ENCODE measurements around the gene ERAL1. TPM values are rescaled to one million over a fixed set of nuclear protein-coding genes. Genes with fewer than 3 reads are reported as not detected.

ERAL1 gene
- total and polyA plus RNA-seq, 2 donors (not counting 1 experiment from before 2014, with no cell fraction given) = 35.9 to 45.7 TPM

DNA sequence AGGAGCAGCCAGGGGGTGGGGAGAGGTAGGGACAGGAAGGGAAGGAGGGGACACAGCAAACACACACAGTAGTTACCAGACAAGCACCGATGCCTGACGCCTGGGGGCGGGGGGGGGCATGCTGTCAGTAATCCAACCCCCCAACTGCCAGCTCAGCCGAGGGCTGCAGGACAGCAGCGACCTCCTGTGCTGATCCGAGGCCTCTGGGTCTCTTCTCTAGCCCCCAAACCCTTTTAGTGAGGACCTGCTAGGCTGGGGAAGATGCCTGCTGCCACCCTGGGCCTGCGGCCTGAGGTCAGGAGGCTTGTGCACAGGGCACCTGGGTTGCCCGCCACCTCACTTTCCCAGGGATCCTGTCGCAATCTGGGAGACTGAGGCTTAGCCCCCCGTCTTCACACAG is 31.1 kb downstream of the ERAL1 start:
- no peaks in the 10 kb centered on the region for H3K27me3 Mint-ChIP-seq
- H3K4me1 Mint-ChIP-seq = peaks cover 51% of the 10 kb centered on the region
- H3K4me3 Mint-ChIP-seq = no peak overlapping the region
- peaks cover 22 to 38% of the 10 kb centered on the region in 2 donors for H3K4me1 ChIP-seq (ENCODE audit: control insufficient read depth in 2 of 2, insufficient read depth in 2 of 2, low read length in 2 of 2)
- H3K27ac ChIP-seq (ENCODE audit: low read length in 2 of 2) = no peak overlapping the region
- intact Hi-C loops (cut with micrococcal nuclease) = no loop called here
- TF ChIP-seq EZH2 (IDR thresholded peaks at IDR 0.05; ENCODE audit: borderline replicate concordance, insufficient read depth, low read depth, low read length, poor library complexity, severe bottlenecking) = no peak
- TF ChIP-seq, protein P1, sequence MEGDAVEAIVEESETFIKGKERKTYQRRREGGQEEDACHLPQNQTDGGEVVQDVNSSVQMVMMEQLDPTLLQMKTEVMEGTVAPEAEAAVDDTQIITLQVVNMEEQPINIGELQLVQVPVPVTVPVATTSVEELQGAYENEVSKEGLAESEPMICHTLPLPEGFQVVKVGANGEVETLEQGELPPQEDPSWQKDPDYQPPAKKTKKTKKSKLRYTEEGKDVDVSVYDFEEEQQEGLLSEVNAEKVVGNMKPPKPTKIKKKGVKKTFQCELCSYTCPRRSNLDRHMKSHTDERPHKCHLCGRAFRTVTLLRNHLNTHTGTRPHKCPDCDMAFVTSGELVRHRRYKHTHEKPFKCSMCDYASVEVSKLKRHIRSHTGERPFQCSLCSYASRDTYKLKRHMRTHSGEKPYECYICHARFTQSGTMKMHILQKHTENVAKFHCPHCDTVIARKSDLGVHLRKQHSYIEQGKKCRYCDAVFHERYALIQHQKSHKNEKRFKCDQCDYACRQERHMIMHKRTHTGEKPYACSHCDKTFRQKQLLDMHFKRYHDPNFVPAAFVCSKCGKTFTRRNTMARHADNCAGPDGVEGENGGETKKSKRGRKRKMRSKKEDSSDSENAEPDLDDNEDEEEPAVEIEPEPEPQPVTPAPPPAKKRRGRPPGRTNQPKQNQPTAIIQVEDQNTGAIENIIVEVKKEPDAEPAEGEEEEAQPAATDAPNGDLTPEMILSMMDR (IDR thresholded peaks at IDR 0.05) = no peak
- ChIA-PET CTCF (interaction anchor here (0.6 kb wide), 1 partner anchor 88 kb away, joined by 3 read pairs; no protein-coding TSS in a partner anchor), POLR2A (interaction anchor here (1.0 kb wide), 1 partner anchor 13 kb away, joined by 3 read pairs; no protein-coding TSS in a partner anchor)
- no peak overlapping the region for H2AFZ ChIP-seq (ENCODE audit: insufficient read depth, low read depth, low read length, poor library complexity, severe bottlenecking)
- ATAC-seq (ENCODE audit: low read depth) (no peak), DNase-seq (no peak)
- peaks cover 78% of the 10 kb centered on the region for H3K79me2 ChIP-seq (ENCODE audit: control insufficient read depth, insufficient read depth, low read length)
- no peaks in the 10 kb centered on the region for H3K27me3 ChIP-seq (replicated peaks in 1 of 4; ENCODE audit: control extremely low read depth in 1 of 4, control insufficient read depth in 3 of 4, insufficient read depth in 4 of 4, low read length in 3 of 4)
- no peaks in the 10 kb centered on the region for H3K9me3 ChIP-seq (ENCODE audit: control extremely low read depth in 1 of 3, control insufficient read depth in 2 of 3, insufficient read depth in 1 of 3, low read length in 2 of 3)
- H3K4me3 ChIP-seq (ENCODE audit: control extremely low read depth in 1 of 5, extremely low read depth in 1 of 5, insufficient read depth in 1 of 5, low read depth in 2 of 5, low read length in 4 of 5) = no peak overlapping the region
- WGBS (ENCODE audit: insufficient coverage) = 99% methylated on average over 10 of the region's 10 CpGs
- H4K20me1 ChIP-seq (ENCODE audit: control insufficient read depth, insufficient read depth, low read length, poor library complexity, severe bottlenecking) = peaks cover 96% of the 10 kb centered on the region
- no peak overlapping the region for H3K9ac ChIP-seq (ENCODE audit: low read length)
- H3K9me3 Mint-ChIP-seq (ENCODE audit: insufficient read depth) = no peaks in the 10 kb centered on the region
- peaks cover 0 to 74% of the 10 kb centered on the region in 2 experiments for H3K36me3 ChIP-seq (replicated peaks in 1 of 2; ENCODE audit: control extremely low read depth in 1 of 2, control insufficient read depth in 1 of 2, extremely low read depth in 1 of 2, insufficient read depth in 2 of 2, low read length in 1 of 2)
- H3K27ac Mint-ChIP-seq = no peak overlapping the region
- H3K4me2 ChIP-seq (replicated peaks; ENCODE audit: low read depth, low read length, poor library complexity, severe bottlenecking) = no peak overlapping the region

DNA sequence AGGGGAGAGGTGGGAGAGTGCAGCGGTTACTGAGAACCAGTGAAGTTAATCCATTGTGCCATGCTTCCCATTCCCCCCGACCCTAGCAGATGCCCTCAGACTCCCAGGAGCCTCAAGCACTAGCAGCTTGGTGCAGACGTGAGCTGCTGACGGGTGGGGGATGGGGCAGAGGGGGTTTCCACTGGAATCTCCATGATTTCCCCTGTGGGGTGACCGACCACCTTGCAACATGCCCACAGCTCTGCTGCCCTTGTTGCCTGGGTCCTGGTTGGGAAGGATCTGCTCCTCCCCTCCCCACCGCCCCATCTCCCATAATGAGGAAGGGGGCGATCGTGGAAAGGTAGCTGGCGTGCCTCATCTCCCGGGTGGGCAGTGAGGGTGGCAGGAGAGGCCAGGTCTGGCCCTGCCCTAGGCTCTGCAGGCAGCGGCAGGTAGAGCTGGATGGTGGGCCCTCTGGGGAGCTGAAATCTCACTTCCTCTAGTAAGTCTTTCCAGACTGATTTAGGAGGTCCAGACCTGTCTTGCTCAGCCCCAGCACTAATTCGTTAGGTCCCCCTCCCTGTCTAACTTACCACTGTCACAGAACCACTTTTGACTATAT is 33.2 kb downstream of the ERAL1 start:
- TF ChIP-seq EZH2 (IDR thresholded peaks at IDR 0.05; ENCODE audit: borderline replicate concordance, insufficient read depth, low read depth, low read length, poor library complexity, severe bottlenecking) = no peak
- TF ChIP-seq, protein P1 (IDR thresholded peaks at IDR 0.05) = no peak
- H3K79me2 ChIP-seq (ENCODE audit: control insufficient read depth, insufficient read depth, low read length) = peaks cover 98% of the 10 kb centered on the region
- H3K36me3 ChIP-seq (replicated peaks in 1 of 2; ENCODE audit: control extremely low read depth in 1 of 2, control insufficient read depth in 1 of 2, extremely low read depth in 1 of 2, insufficient read depth in 2 of 2, low read length in 1 of 2) = peaks cover 0 to 62% of the 10 kb centered on the region in 2 experiments
- H3K27ac Mint-ChIP-seq = peak overlapping the region; percentile 68
- peak; percentile 48 for DNase-seq
- ChIA-PET CTCF (interaction anchor here (0.6 to 1.4 kb wide), 4 partner anchors 10 to 160 kb away, joined by 3 to 10 read pairs (median 4); partner anchors contain the start of gene FLOT2), POLR2A (interaction anchor here (1.0 to 1.2 kb wide), 3 partner anchors 17 to 168 kb away, joined by 4 to 14 read pairs (median 4); partner anchors contain the start of gene RPL23A)
- H3K4me3 Mint-ChIP-seq = peak overlapping the region; percentile 61
- H3K9me3 Mint-ChIP-seq (ENCODE audit: insufficient read depth) = no peaks in the 10 kb centered on the region
- peaks cover 69% of the 10 kb centered on the region for H3K4me1 Mint-ChIP-seq
- no peaks in the 10 kb centered on the region for H3K27me3 Mint-ChIP-seq
- no peaks in the 10 kb centered on the region for H3K9me3 ChIP-seq (ENCODE audit: control extremely low read depth in 1 of 3, control insufficient read depth in 2 of 3, insufficient read depth in 1 of 3, low read length in 2 of 3)
- H4K20me1 ChIP-seq (ENCODE audit: control insufficient read depth, insufficient read depth, low read length, poor library complexity, severe bottlenecking) = peaks cover 91% of the 10 kb centered on the region
- no peak overlapping the region for H2AFZ ChIP-seq (ENCODE audit: insufficient read depth, low read depth, low read length, poor library complexity, severe bottlenecking)
- peak; percentile 73 for ATAC-seq (ENCODE audit: low read depth)
- H3K27ac ChIP-seq (ENCODE audit: low read length in 2 of 2) = peak overlapping the region in 1 of 2 donors; percentile 28
- peak overlapping the region; percentile 54 for H3K4me2 ChIP-seq (replicated peaks; ENCODE audit: low read depth, low read length, poor library complexity, severe bottlenecking)
- peaks cover 40 to 58% of the 10 kb centered on the region in 2 donors for H3K4me1 ChIP-seq (ENCODE audit: control insufficient read depth in 2 of 2, insufficient read depth in 2 of 2, low read length in 2 of 2)
- intact Hi-C loops (cut with micrococcal nuclease) = loop anchor here (2.0 kb wide), 2 partner anchors 15 to 17 kb away; partner anchors contain the start of gene DHRS13
- peak overlapping the region; percentile 9 for H3K9ac ChIP-seq (ENCODE audit: low read length)
- WGBS (ENCODE audit: insufficient coverage) = 40% methylated on average over 6 of the region's 12 CpGs
- H3K4me3 ChIP-seq (ENCODE audit: control extremely low read depth in 1 of 5, extremely low read depth in 1 of 5, insufficient read depth in 1 of 5, low read depth in 2 of 5, low read length in 4 of 5) = no peak overlapping the region
- H3K27me3 ChIP-seq (replicated peaks in 1 of 4; ENCODE audit: control extremely low read depth in 1 of 4, control insufficient read depth in 3 of 4, insufficient read depth in 4 of 4, low read length in 3 of 4) = no peaks in the 10 kb centered on the region
